ENCODE results near the gene BMPR1B.

- TF ChIP-seq CTCF (IDR thresholded peaks at IDR 0.05): no peak
- no peak for TF ChIP-seq POLR2A (IDR thresholded peaks at IDR 0.05)
Observed at GRCh38 chr4:94934201-94934600, 176.4 kb downstream of the BMPR1B start.

All from right lobe of liver (tissue), 4 donors.